Fibroblast of pulmonary artery (primary cell): ENCODE data around the gene IFT52.
A peak's percentile ranks its signal among the peaks of the same experiment; 100 is the strongest.

ENCODE experiments used
- DNase-seq: peaks from one replicate; pipeline ENCODE4 v3.0.0-alpha.2; 2010; ENCODE audit warnings: low read depth
- H3K4me3 ChIP-seq: replicated peaks from 2 replicates; pipeline ENCODE4 v1.5.1; 2011; ENCODE audit warnings: low read depth, mild to moderate bottlenecking, control low read depth, low read length, moderate library complexity
- CTCF ChIP-seq: IDR thresholded peaks from 2 replicates; pipeline ENCODE4 v1.5.1; 2011; ENCODE audit warnings: mild to moderate bottlenecking, control low read depth, low read length, inconsistent platforms; ENCODE audit errors: missing control alignments

The IFT52 gene

DNA sequence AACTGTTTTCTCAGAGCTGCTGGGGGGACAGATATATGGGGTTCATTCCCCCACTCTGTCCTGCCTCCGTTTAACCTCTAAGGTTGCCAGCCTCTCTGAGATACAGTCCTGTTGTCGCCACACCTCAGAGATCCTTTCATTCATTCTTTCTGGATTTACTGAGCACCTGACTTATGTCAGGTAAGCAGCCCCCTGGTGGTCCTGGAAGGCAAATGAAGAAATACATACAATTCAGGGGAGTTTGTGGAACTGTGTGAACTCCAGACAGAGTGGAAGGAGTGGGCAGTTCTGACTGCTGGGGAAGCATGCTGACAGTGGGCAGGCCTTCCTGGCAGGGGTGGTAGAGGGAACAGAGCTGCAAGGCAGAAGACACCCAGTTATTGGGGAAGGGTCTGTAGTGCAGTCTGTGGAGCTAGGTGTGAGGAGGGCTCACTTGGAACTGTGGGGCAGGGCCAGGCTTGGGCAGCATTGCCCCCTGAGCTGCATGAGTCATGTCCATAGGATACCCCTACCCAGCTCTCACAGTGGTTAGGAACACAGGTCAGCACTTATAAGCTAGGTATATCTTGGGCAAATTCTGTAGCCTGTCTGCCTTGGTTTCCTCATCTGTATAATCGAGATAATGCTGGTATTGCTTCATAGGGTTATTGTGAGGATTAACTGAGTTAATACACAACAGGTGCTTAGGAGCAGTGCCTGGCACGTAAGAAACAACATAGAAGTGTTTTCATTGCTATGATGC lies 44.7 kb upstream of the IFT52 start:
- no peak for TF ChIP-seq CTCF
- DNase-seq = no peak
- H3K4me3 ChIP-seq = no peak overlapping the region

GRCh38 chr20:43548273-43548880 lies 42.4 kb upstream of the IFT52 start:
- DNase-seq = no peak
- no peak overlapping the region for H3K4me3 ChIP-seq
- TF ChIP-seq CTCF = no peak

DNA sequence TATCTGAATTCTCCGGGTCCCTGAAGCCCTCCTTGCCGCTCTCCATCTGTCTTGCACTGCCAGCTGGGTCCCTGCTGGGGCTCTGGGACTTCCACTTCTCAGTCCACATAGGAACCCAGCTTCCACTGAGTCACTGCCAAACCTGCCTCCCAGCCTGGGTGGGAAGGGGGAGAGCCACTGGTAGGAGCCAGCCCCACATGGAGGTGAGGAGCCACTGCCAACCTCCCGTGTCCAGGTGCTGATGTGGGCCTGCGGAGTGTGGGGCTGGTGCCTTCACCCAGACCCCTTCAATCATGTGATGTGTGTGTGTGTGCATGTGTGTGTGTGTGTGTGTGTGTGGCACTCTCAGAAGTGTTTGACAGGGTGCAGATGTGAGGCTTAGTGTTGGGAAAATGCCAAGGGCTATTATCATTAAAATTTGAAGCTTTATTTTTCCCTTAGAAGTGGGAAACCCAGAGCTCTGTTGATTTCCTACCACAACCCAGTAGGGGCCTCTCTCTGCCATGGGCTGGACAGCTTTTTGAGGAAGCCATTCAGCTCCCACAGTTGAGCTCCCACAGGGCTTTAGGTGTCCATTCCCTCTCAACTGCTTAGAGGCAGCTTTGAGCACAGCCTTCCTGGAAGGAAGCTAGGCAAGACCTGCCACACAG lies 41.2 kb upstream of the IFT52 start:
- H3K4me3 ChIP-seq = no peak overlapping the region
- DNase-seq = no peak
- no peak for TF ChIP-seq CTCF

GRCh38 chr20:43550456-43550855 lies 40.3 kb upstream of the IFT52 start:
- no peak for TF ChIP-seq CTCF
- H3K4me3 ChIP-seq = no peak overlapping the region
- no peak for DNase-seq

DNA sequence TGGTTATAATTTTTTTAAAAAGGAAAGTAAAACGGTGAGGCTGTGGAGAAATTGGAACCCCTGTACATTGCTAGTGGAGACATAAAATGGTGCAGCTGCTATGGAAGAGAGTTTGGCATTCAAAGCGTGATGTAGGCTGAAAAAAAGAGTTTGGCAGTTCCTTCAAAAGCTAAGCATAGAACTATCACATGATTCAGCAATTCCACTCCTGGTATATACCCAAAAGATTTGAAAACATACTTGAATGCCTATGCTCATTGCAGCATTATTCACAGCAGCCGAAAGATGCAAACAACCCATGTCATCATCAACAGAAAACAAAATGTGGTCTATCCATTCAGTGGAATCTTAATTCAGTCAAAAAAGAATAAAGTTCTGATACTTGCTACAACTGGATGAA lies 36.4 kb upstream of the IFT52 start:
- no peak overlapping the region for H3K4me3 ChIP-seq
- no peak for DNase-seq
- no peak for TF ChIP-seq CTCF

- DNase-seq = peak; percentile 66
- no peak for TF ChIP-seq CTCF
These were observed 32.2 kb upstream of the IFT52 start, which contains the start of gene SGK2 for GRCh38 chr20:43558412-43559146. SGK2 (plus strand) TSS chr20:43559027; CDS start chr20:43566496, 7,469 bp downstream.

More at GRCh38 chr20:43558412-43559146, 32.2 kb upstream of the IFT52 start, which contains the start of gene SGK2:
- no peak within 1 kb of the TSS for H3K4me3 ChIP-seq
